B cell (primary cell): ENCODE measurements around the gene CENPB. TPM values are rescaled to one million over a fixed set of nuclear protein-coding genes. Genes with fewer than 3 reads are reported as not detected.
"Not testable (repeated sequence)": the region's sequence is repeated elsewhere in the genome, so short reads cannot be mapped to it uniquely, and the experiment has no call there.

Experiments
- ATAC-seq: fragments of 200-7000 bp; cut with Tn5 transposase; one replicate; pipeline ENCODE4 v1.10.0; 2021; ENCODE audit warnings: low read depth, mild to moderate bottlenecking, moderate number of reproducible peaks, moderate library complexity
- CTCF ChIA-PET: fragments of 350-600 bp; sonication (Branson Sonifier 250); formaldehyde crosslinking; loops from one replicate; lab custom pipeline; 2021; ENCODE audit warnings: antibody characterized with exemption, inconsistent platforms; lab: Charles Lee
- POLR2A ChIA-PET: fragments of 350-600 bp; sonication (Branson Sonifier 250); formaldehyde crosslinking; loops from one replicate; lab custom pipeline; 2021; ENCODE audit warnings: antibody characterized with exemption; lab: Charles Lee
- DNase-seq: peaks from one replicate; pipeline ENCODE4 v3.0.0; 2013
- H2AFZ ChIP-seq: 2 replicates; pipeline ENCODE4 v1.6.1; 2012; ENCODE audit warnings: mild to moderate bottlenecking, low read depth, low read length; ENCODE audit not compliant: insufficient read depth, poor library complexity, severe bottlenecking
- H3K27ac ChIP-seq, 2 donors: 1 replicate in 1 of 2; 2 replicates in 1 of 2; pipeline ENCODE4 v1.5.1; 2012 to 2013; ENCODE audit warnings: low read length in 2 of 2, mild to moderate bottlenecking in 2 of 2, moderate library complexity in 1 of 2
- H3K27me3 ChIP-seq, 4 experiments: fragments of 200-600 bp in 1 of 4; sonication (generic) in 1 of 4; replicated peaks in 1 of 4; 1 replicate in 2 of 4; 2 replicates in 2 of 4; pipeline versions ENCODE4 v1.6.1 to v1.7.0; 2013 to 2016; ENCODE audit warnings: low read length in 3 of 4, mild to moderate bottlenecking in 2 of 4, mixed read lengths in 1 of 4, moderate library complexity in 1 of 4; ENCODE audit not compliant: insufficient read depth in 4 of 4, control insufficient read depth in 3 of 4; ENCODE audit errors: control extremely low read depth in 1 of 4
- H3K36me3 ChIP-seq, 2 experiments: replicated peaks in 1 of 2; 1 replicate in 1 of 2; 2 replicates in 1 of 2; pipeline versions ENCODE4 v1.6.1 to v1.7.1; 2013; ENCODE audit warnings: low read length in 1 of 2; ENCODE audit not compliant: insufficient read depth in 2 of 2, control insufficient read depth in 1 of 2; ENCODE audit errors: control extremely low read depth in 1 of 2, extremely low read depth in 1 of 2
- H3K4me1 ChIP-seq, 2 donors: fragments of 200-600 bp in 1 of 2; sonication (generic) in 1 of 2; 1 replicate in 1 of 2; 2 replicates in 1 of 2; pipeline versions ENCODE4 v1.5.1 to v1.6.1; 2013 to 2017; ENCODE audit warnings: low read length in 2 of 2; ENCODE audit not compliant: control insufficient read depth in 2 of 2, insufficient read depth in 2 of 2
- H3K4me2 ChIP-seq: replicated peaks from 2 replicates; pipeline ENCODE3; 2012; ENCODE audit warnings: mild to moderate bottlenecking, low read depth, low read length; ENCODE audit not compliant: poor library complexity, severe bottlenecking
- H3K4me3 ChIP-seq, 5 experiments: fragments of 200-600 bp in 1 of 5; sonication (generic) in 1 of 5; 1 replicate in 3 of 5; 2 replicates in 2 of 5; pipeline versions ENCODE4 v1.5.1 to v1.7.0; 2011 to 2016; ENCODE audit warnings: low read length in 4 of 5, mild to moderate bottlenecking in 4 of 5, low read depth in 2 of 5, control low read depth in 1 of 5, moderate library complexity in 1 of 5; ENCODE audit not compliant: insufficient read depth in 1 of 5; ENCODE audit errors: control extremely low read depth in 1 of 5, extremely low read depth in 1 of 5
- H3K79me2 ChIP-seq: fragments of 200-600 bp; sonication (generic); one replicate; pipeline ENCODE4 v1.6.0; 2016; ENCODE audit warnings: low read length; ENCODE audit not compliant: control insufficient read depth, insufficient read depth
- H3K9ac ChIP-seq: fragments of 200-600 bp; sonication (generic); 2 replicates; pipeline ENCODE4 v1.6.1; 2017; ENCODE audit warnings: mild to moderate bottlenecking, low read length, moderate library complexity
- H3K9me3 ChIP-seq, 3 donors: one replicate each; pipeline versions ENCODE4 v1.6.1 to v1.7.1; 2013; ENCODE audit warnings: low read length in 2 of 3; ENCODE audit not compliant: control insufficient read depth in 2 of 3, insufficient read depth in 1 of 3; ENCODE audit errors: control extremely low read depth in 1 of 3
- H4K20me1 ChIP-seq: 2 replicates; pipeline ENCODE4 v1.6.0; 2012; ENCODE audit warnings: mild to moderate bottlenecking, low read length; ENCODE audit not compliant: insufficient read depth, control insufficient read depth, poor library complexity, severe bottlenecking
- H3K27ac Mint-ChIP-seq: one replicate; pipeline ENCODE4 v1.8.0; 2021; ENCODE audit warnings: mixed read lengths
- H3K27me3 Mint-ChIP-seq: one replicate; pipeline ENCODE4 v1.8.0; 2021; ENCODE audit warnings: mixed read lengths
- H3K4me1 Mint-ChIP-seq: one replicate; pipeline ENCODE4 v1.8.0; 2021; ENCODE audit warnings: mixed read lengths
- H3K4me3 Mint-ChIP-seq: one replicate; pipeline ENCODE4 v1.8.0; 2021; ENCODE audit warnings: mixed read lengths
- H3K9me3 Mint-ChIP-seq: one replicate; pipeline ENCODE4 v1.8.0; 2022; ENCODE audit warnings: mixed read lengths; ENCODE audit not compliant: insufficient read depth
- EZH2 ChIP-seq: IDR thresholded peaks from 2 replicates; pipeline ENCODE4 v1.6.1; 2012; ENCODE audit warnings: borderline replicate concordance, low read depth, mild to moderate bottlenecking, moderate library complexity, low read length; ENCODE audit not compliant: insufficient read depth, poor library complexity, severe bottlenecking
- WGBS: methylation state at CpG from one replicate; pipeline ENCODE4 v1.1.5; 2013; ENCODE audit warnings: missing lambda C conversion rate; ENCODE audit not compliant: insufficient coverage; 5-methylcytosine and 5-hydroxymethylcytosine counted together
- intact Hi-C: fragments of 100-400 bp; cut with micrococcal nuclease; formaldehyde crosslinking; loops from one replicate; pipeline ENCODE4 v1.10.0; 2022
- polyA plus RNA-seq: library from polyadenylated mRNA; depleted of rRNA; stranded (reverse); fragments of >200 nt; gene quantifications from 2 replicates; pipeline ENCODE4 v1.2.3, GENCODE V29; 2012
- total RNA-seq, 2 donors: library from RNA; stranded (reverse); fragments of 120-200 nt in 1 of 2; gene quantifications; 1 replicate in 1 of 2; 2 replicates in 1 of 2; pipeline versions ENCODE4 v1.2.3 to v1.2.4, GENCODE V29; 2013 to 2022
- TF ChIP-seq, protein P1 (sequence below): fragments of 200-600 bp; IDR thresholded peaks from one replicate; pipeline ENCODE4 v1.8.0; 2022; ENCODE audit warnings: antibody characterized with exemption, mild to moderate bottlenecking

CENPB gene
- total and polyA plus RNA-seq, 2 donors (not counting 1 experiment from before 2014, with no cell fraction given) = 13.3 to 46.4 TPM

DNA sequence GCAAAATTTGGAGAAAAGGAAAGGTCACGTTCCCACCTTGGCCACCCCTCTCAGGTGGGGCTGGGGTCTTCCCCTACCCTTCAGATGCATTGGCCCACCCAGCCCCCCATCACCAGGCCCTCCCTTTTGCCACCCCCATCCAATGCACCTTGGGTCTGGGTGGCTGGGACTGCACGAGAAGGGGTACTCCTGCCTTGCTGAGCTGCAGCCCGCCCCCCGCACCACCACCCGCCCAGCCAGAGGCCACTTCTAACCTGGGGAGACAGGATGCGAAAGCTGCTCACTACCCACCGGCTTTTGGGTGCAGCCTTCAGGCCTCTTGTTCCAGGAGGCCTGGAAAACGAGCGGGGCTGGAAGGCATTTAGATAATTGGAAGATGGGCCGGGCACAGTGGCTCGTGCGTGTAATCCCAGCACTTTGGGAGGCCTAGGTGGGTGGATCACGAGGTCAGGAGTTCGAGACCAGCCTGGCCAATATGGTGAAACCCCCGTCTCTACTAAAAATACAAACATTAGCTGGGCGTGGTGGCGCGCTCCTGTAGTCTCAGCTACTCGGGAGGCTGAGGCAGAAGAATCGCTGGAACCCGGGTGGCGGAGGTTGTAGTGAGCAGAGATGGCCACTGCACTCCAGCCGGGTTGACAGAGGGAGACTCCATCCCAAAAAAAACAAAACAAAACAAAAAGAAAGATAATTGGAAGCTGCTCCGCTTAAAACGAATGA, 8.3 kb upstream of the CENPB start:
- intact Hi-C loops = loop anchor here (1.0 to 2.0 kb wide), 3 partner anchors 8 to 94 kb away; partner anchors contain the start of genes AP5S1 and PANK2
- Histone ChIP-seq H3K27me3 (no peaks in the 10 kb centered on the region), H3K4me1 (peaks cover 37 to 43% of the 10 kb centered on the region in 2 donors), H3K79me2 (peaks cover 12% of the 10 kb centered on the region), H3K9ac (peak overlapping the region; percentile 96), H3K27ac (peak overlapping the region; percentile 93 to 97), H4K20me1 (peaks cover under 1% of the 10 kb centered on the region), H3K36me3 (no peaks in the 10 kb centered on the region), H3K9me3 (no peaks in the 10 kb centered on the region), H3K4me2 (peak overlapping the region; percentile 99), H2AFZ (peak overlapping the region; percentile 96), H3K4me3 (peak overlapping the region in 4 of 5 experiments; percentile 81 to 100 (median 90))
- ATAC-seq (no peak), DNase-seq (no peak)
- POLR2A ChIA-PET = interaction anchor here (0.6 to 1.9 kb wide), 2 partner anchors 22 to 25 kb away, joined by 8 to 16 read pairs; partner anchors contain the start of gene AP5S1
- no peak for TF ChIP-seq EZH2
- TF ChIP-seq, protein P1, sequence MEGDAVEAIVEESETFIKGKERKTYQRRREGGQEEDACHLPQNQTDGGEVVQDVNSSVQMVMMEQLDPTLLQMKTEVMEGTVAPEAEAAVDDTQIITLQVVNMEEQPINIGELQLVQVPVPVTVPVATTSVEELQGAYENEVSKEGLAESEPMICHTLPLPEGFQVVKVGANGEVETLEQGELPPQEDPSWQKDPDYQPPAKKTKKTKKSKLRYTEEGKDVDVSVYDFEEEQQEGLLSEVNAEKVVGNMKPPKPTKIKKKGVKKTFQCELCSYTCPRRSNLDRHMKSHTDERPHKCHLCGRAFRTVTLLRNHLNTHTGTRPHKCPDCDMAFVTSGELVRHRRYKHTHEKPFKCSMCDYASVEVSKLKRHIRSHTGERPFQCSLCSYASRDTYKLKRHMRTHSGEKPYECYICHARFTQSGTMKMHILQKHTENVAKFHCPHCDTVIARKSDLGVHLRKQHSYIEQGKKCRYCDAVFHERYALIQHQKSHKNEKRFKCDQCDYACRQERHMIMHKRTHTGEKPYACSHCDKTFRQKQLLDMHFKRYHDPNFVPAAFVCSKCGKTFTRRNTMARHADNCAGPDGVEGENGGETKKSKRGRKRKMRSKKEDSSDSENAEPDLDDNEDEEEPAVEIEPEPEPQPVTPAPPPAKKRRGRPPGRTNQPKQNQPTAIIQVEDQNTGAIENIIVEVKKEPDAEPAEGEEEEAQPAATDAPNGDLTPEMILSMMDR = no peak
- H3K27me3 Mint-ChIP-seq = no peaks in the 10 kb centered on the region
- H3K4me1 Mint-ChIP-seq = peaks cover 41% of the 10 kb centered on the region
- CTCF ChIA-PET = interaction anchor here (1.2 kb wide), 1 partner anchor 25 kb away, joined by 7 read pairs; the partner anchor contains the start of gene AP5S1
- 90% methylated on average over 20 of the region's 25 CpGs for WGBS
- peak overlapping the region; percentile 97 for H3K4me3 Mint-ChIP-seq
- H3K9me3 Mint-ChIP-seq = no peaks in the 10 kb centered on the region
- peak overlapping the region; percentile 98 for H3K27ac Mint-ChIP-seq

DNA sequence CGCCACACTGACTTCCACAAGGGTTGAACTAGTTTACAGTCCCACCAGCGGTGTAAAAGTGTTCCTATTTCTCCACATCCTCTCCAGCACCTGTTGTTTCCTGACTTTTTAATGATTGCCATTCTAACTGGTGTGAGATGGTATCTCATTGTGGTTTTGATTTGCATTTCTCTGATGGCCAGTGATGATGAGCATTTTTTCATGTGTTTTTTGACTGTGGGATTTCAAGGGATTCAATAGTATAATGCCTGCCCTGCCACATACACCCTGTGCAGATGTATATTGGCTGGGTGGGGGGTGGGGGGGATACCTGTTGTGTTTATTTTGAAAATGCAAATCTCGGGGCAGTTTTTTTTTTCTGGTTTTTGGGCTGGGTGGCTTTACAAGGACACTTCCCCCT, 7.6 kb upstream of the CENPB start:
- H3K36me3 ChIP-seq, H2AFZ ChIP-seq, CTCF ChIA-PET, H3K4me3 Mint-ChIP-seq, POLR2A ChIA-PET, H4K20me1 ChIP-seq, H3K4me3 ChIP-seq, H3K9ac ChIP-seq, H3K27me3 ChIP-seq, H3K27me3 Mint-ChIP-seq, ATAC-seq, H3K9me3 Mint-ChIP-seq, H3K27ac ChIP-seq, H3K4me2 ChIP-seq, DNase-seq, H3K9me3 ChIP-seq, H3K79me2 ChIP-seq, H3K27ac Mint-ChIP-seq: not testable (repeated sequence)
- WGBS = no CpG with 5 or more reads among the region's 3 CpGs
- peaks cover 30 to 36% of the 10 kb centered on the region in 2 donors for H3K4me1 ChIP-seq
- intact Hi-C loops = loop anchor here (2.0 kb wide), 1 partner anchor 95 kb away; the partner anchor contains the start of gene PANK2
- peaks cover 34% of the 10 kb centered on the region for H3K4me1 Mint-ChIP-seq

GRCh38 chr20:3789201-3789600, 2.7 kb upstream of the CENPB start:
- H3K4me1 Mint-ChIP-seq = peaks cover 24% of the 10 kb centered on the region
- intact Hi-C loops, H3K27me3 Mint-ChIP-seq, H3K27ac ChIP-seq, H3K36me3 ChIP-seq, H3K9me3 Mint-ChIP-seq, H3K4me3 Mint-ChIP-seq, H3K27ac Mint-ChIP-seq, ATAC-seq, H3K4me2 ChIP-seq, DNase-seq, H3K27me3 ChIP-seq, H2AFZ ChIP-seq, H3K9ac ChIP-seq, H3K79me2 ChIP-seq, H3K9me3 ChIP-seq, H3K4me3 ChIP-seq: not testable (repeated sequence)
- 98% methylated on average over 4 of the region's 4 CpGs for WGBS
- CTCF ChIA-PET = interaction anchor here (0.7 to 6.4 kb wide), 6 partner anchors 10 to 345 kb away, joined by 3 to 84 read pairs (median 4); partner anchors contain the start of gene AP5S1
- Histone ChIP-seq H4K20me1 (peaks cover 16% of the 10 kb centered on the region), H3K4me1 (peaks cover 8 to 18% of the 10 kb centered on the region in 2 donors)
- POLR2A ChIA-PET = interaction anchor here (0.8 to 0.9 kb wide), 2 partner anchors 30 to 31 kb away, joined by 3 to 4 read pairs; partner anchors contain the start of gene AP5S1
